Measurements from ENCODE around the gene CNN3. TPM values are rescaled to one million over a fixed set of nuclear protein-coding genes. Genes with fewer than 3 reads are reported as not detected.
A peak's percentile ranks its signal among the peaks of the same experiment; 100 is the strongest.

CNN3 gene
- total RNA-seq, 1 experiment from 2014 or later = 183 TPM

- POLR2A ChIA-PET = no interaction called here
- no peak for TF ChIP-seq ZMAT4 (CRISPR knock-in tag; IDR thresholded peaks at IDR 0.05)
- TF ChIP-seq PREB (CRISPR knock-in tag; IDR thresholded peaks at IDR 0.05; ENCODE audit: borderline replicate concordance) = no peak
- no peak for TF ChIP-seq ZNF532 (CRISPR knock-in tag; IDR thresholded peaks at IDR 0.05; ENCODE audit: borderline replicate concordance)
- no peak for TF ChIP-seq TP53 (CRISPR knock-in tag; IDR thresholded peaks at IDR 0.05)
- TF ChIP-seq HMGA2 (CRISPR knock-in tag; IDR thresholded peaks at IDR 0.05) = no peak
- TF ChIP-seq, protein P1, sequence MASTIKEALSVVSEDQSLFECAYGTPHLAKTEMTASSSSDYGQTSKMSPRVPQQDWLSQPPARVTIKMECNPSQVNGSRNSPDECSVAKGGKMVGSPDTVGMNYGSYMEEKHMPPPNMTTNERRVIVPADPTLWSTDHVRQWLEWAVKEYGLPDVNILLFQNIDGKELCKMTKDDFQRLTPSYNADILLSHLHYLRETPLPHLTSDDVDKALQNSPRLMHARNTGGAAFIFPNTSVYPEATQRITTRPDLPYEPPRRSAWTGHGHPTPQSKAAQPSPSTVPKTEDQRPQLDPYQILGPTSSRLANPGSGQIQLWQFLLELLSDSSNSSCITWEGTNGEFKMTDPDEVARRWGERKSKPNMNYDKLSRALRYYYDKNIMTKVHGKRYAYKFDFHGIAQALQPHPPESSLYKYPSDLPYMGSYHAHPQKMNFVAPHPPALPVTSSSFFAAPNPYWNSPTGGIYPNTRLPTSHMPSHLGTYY (CRISPR knock-in tag; IDR thresholded peaks at IDR 0.05) = no peak
- TF ChIP-seq NFE2L1 (CRISPR knock-in tag; IDR thresholded peaks at IDR 0.05) = no peak
- TF ChIP-seq, protein P2, sequence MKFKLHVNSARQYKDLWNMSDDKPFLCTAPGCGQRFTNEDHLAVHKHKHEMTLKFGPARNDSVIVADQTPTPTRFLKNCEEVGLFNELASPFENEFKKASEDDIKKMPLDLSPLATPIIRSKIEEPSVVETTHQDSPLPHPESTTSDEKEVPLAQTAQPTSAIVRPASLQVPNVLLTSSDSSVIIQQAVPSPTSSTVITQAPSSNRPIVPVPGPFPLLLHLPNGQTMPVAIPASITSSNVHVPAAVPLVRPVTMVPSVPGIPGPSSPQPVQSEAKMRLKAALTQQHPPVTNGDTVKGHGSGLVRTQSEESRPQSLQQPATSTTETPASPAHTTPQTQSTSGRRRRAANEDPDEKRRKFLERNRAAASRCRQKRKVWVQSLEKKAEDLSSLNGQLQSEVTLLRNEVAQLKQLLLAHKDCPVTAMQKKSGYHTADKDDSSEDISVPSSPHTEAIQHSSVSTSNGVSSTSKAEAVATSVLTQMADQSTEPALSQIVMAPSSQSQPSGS (CRISPR knock-in tag; IDR thresholded peaks at IDR 0.05; ENCODE audit: borderline replicate concordance, low read depth) = no peak
- no peak for TF ChIP-seq ZNF671 (CRISPR knock-in tag; IDR thresholded peaks at IDR 0.05)
- TF ChIP-seq ZNF512 (CRISPR knock-in tag; IDR thresholded peaks at IDR 0.05; ENCODE audit: borderline replicate concordance) = no peak
- ATAC-seq = no peak
- CTCF ChIA-PET = interaction anchor here (0.8 kb wide), 1 partner anchor 16 kb away, joined by 3 read pairs; no protein-coding TSS in a partner anchor
- H3K27me3 Mint-ChIP-seq (ENCODE audit: low read depth) = no peaks in the 10 kb centered on the region
- H3K36me3 Mint-ChIP-seq = no peaks in the 10 kb centered on the region
- H3K27ac Mint-ChIP-seq = no peak overlapping the region
- DNase-seq (ENCODE audit: low spot score) = no peak
- H3K4me3 Mint-ChIP-seq = no peak overlapping the region
- peaks cover 20% of the 10 kb centered on the region for H3K4me1 Mint-ChIP-seq
- no peaks in the 10 kb centered on the region for H3K9me3 Mint-ChIP-seq
Observed at GRCh38 chr1:94871031-94871430, 55.9 kb downstream of the CNN3 start.

DNA sequence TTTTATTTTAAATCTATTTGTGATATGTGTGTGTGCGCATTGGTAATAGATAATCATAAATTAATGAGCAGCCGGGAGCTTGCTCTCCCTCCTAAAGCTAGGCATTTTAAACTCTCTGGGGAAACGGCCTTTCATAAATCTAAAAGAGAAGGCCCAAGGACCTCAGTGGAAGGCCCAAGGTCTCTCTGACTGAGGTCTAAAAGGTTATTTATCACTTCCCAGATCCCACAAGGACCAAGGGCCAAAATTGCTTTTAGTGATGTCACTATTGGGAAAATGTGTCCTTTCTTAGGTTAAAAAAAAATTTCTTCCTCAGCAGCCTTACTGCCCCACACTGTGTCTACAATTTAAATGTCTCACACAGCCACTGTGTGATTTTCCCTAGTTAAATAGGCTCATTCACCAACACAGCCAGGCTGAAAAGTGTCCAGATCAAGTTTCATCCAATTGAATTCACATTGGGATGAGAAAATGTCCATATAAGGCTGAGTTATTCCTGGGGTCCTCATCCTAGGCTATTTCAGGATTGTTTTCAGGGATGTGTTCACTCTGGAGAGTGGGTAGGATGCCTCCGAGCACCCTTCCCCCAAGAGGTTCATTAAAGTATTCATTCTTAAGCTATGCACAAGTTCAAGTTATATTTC, 60.6 kb downstream of the CNN3 start:
- H3K9me3 Mint-ChIP-seq = no peaks in the 10 kb centered on the region
- ChIA-PET CTCF (interaction anchor here (5.2 kb wide), 1 partner anchor 12 kb away, joined by 42 read pairs; no protein-coding TSS in a partner anchor), POLR2A (no interaction called here)
- H3K27ac Mint-ChIP-seq = peak overlapping the region; percentile 87
- ATAC-seq (peak; percentile 29), DNase-seq (ENCODE audit: low spot score) (no peak)
- peaks cover 65% of the 10 kb centered on the region for H3K4me1 Mint-ChIP-seq
- TF ChIP-seq ZNF232 (CRISPR knock-in tag; IDR thresholded peaks at IDR 0.05) = no peak
- no peak for TF ChIP-seq FOXJ3 (CRISPR knock-in tag; IDR thresholded peaks at IDR 0.05; ENCODE audit: borderline replicate concordance)
- TF ChIP-seq, protein P3, sequence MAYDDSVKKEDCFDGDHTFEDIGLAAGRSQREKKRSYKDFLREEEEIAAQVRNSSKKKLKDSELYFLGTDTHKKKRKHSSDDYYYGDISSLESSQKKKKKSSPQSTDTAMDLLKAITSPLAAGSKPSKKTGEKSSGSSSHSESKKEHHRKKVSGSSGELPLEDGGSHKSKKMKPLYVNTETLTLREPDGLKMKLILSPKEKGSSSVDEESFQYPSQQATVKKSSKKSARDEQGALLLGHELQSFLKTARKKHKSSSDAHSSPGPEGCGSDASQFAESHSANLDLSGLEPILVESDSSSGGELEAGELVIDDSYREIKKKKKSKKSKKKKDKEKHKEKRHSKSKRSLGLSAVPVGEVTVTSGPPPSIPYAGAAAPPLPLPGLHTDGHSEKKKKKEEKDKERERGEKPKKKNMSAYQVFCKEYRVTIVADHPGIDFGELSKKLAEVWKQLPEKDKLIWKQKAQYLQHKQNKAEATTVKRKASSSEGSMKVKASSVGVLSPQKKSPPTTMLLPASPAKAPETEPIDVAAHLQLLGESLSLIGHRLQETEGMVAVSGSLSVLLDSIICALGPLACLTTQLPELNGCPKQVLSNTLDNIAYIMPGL (CRISPR knock-in tag; IDR thresholded peaks at IDR 0.05) = no peak
- TF ChIP-seq RELA (CRISPR knock-in tag; IDR thresholded peaks at IDR 0.05; ENCODE audit: borderline replicate concordance) = no peak
- TF ChIP-seq CTCF (IDR thresholded peaks at IDR 0.05) = no peak
- no peak for TF ChIP-seq TEAD1 (CRISPR knock-in tag; IDR thresholded peaks at IDR 0.05)
- H3K36me3 Mint-ChIP-seq = no peaks in the 10 kb centered on the region
- H3K27me3 Mint-ChIP-seq (ENCODE audit: low read depth) = no peaks in the 10 kb centered on the region
- H3K4me3 Mint-ChIP-seq = no peak overlapping the region
